ENCODE results near the gene TEDC1.

GRCh38 chr14:105483300-105484068 is 7.6 kb upstream of the TEDC1 start:
- no peak for TF ChIP-seq EZH2 (IDR thresholded peaks at IDR 0.05)
- no peak for TF ChIP-seq POLR2AphosphoS5 (IDR thresholded peaks at IDR 0.05; ENCODE audit: borderline replicate concordance, low read depth, low read length)
